GM12891 (cell line): ENCODE data around the gene CFC1B.
"Not testable (repeated sequence)": the region's sequence is repeated elsewhere in the genome, so short reads cannot be mapped to it uniquely, and the experiment has no call there.

ENCODE experiments used
- DNase-seq: peaks from one replicate; pipeline ENCODE4 v3.0.0; 2011; ENCODE audit warnings: low spot score; ENCODE audit not compliant: insufficient read length
- FAIRE-seq: peaks from 2 replicates; lab custom pipeline; 2011; peaks lifted over from hg19 to GRCh38; lab: Jason Lieb, UNC

The CFC1B gene

DNA sequence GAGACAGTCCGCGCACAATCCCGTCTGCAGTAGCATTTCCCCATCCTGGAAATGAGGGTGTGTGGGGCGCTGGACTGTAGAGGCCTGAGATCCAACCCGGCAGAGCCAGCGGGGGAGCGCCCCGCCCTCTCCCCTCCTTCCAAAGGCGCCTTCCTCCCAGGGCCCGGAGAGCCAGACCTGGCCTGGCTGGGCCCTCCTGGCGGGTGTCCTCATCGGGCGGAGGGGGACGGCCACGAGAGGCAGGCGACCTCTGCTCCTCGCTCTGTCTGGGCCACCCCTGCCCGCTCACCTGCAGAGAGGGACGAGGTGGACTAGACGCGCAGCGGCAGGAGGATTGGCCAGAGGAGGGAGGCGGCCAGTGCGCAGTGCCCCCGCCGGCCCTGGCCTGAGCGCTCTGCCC is 28.5 kb downstream of the CFC1B start:
- DNase-seq, FAIRE-seq: not testable (repeated sequence)

DNA sequence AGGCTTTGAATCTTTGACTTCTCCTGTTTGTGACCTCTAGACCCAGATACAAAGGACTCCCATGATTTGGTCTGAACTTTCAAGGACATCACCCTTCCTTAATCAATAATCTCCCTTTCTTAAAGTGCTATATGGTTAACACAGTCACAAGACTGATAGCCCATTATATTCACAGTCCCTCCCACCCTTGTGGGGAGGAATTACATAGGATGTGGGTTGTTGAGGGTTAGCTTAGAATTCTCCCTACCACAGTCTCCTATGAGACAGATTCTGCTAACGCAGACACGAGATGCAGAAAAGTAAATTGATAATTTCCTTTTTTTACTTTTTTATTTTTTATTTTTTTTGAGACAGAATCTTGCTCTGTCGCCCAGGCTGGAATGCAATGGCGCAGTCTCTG is 33.2 kb downstream of the CFC1B start:
- not testable (repeated sequence) for FAIRE-seq

DNA sequence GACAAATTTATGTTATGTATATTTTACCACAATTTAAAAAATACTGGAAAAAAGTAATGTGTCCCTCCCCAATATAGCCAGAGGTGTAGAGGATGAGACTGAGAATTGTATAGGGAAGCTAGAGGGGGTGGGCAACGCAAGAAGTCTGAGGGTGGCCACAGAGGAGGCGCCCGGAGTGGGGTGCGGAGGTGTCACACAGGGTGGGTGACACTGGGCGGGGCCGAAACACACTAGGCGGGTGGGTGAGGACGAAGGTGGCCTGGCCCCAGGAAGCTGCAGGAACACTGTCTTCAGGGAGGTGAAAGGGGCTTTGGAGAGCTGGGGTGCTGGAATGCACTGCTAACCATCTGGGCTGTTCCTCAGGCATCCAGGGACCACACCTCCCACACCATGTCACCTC is 35.4 kb downstream of the CFC1B start:
- not testable (repeated sequence) for FAIRE-seq, DNase-seq

More for the DNA sequence above, 33.2 kb downstream of the CFC1B start:
- DNase-seq, result not testable (repeated sequence)

DNA sequence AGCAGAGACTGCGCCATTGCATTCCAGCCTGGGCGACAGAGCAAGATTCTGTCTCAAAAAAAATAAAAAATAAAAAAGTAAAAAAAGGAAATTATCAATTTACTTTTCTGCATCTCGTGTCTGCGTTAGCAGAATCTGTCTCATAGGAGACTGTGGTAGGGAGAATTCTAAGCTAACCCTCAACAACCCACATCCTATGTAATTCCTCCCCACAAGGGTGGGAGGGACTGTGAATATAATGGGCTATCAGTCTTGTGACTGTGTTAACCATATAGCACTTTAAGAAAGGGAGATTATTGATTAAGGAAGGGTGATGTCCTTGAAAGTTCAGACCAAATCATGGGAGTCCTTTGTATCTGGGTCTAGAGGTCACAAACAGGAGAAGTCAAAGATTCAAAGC is 45.1 kb downstream of the CFC1B start:
- not testable (repeated sequence) for DNase-seq, FAIRE-seq

DNA sequence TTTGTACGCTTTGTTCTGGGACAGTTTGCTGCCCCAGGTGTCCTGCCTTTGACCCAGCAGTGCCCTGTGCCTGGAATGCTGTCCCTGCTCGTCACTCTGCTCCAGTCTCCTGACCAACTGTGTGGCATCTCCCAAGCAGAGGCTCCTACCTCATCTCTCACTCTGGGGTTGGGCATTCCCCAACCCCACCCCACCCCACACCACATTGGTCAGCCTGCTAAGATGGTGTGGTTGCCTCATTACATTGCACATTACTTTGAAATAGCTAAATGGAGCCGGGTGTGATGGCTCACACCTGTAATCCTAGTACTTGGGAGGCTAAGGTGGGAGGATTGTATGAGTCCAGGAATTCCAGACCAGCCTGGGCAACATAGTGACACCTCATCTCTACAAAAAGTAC is 50.9 kb downstream of the CFC1B start:
- FAIRE-seq, result peak; percentile 13
- DNase-seq, result not testable (repeated sequence)

DNA sequence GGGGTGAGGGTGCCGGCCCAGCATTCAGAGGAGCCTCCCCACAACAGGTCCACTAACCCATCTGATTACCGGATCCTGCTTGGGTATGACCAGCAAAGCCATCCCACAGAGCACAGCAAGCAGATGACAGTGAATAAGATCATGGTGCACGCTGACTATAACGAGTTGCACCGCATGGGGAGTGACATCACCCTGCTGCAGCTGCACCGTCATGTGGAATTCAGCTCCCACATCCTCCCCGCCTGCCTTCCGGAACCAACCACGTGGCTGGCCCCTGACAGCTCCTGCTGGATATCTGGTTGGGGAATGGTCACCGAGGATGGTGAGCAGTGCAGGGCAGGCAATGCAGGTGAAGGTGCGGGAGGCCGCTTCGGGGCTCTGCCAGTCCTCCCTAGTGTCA is 53.2 kb downstream of the CFC1B start:
- DNase-seq, FAIRE-seq: not testable (repeated sequence)

DNA sequence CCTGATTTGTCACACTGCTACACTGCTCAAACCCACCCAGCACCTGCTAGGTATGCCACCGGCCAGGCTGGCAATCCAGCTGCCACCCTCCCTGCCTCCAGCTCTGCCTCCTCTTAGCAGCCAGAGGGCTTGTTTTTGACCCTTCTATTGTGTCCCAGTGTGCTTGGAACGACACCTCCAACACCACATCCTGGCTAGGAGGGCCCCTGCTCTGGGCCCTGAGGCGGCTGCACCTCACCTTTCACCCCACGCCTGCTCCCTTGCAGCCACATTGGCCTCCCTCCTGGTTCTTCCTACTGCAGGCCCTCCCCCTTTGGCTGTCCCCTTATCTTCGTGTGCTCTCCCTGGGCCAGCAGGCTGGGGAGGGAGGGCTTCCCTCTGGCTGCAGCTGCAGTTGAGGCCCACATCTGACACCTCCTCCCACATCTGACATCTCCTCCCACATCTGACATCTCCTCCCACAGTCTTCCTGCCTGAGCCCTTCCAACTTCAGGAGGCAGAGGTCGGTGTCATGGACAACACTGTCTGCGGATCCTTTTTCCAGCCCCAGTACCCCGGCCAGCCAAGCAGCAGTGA is 55.3 kb downstream of the CFC1B start:
- DNase-seq, result not testable (repeated sequence)
- peak; percentile 9 for FAIRE-seq

DNA sequence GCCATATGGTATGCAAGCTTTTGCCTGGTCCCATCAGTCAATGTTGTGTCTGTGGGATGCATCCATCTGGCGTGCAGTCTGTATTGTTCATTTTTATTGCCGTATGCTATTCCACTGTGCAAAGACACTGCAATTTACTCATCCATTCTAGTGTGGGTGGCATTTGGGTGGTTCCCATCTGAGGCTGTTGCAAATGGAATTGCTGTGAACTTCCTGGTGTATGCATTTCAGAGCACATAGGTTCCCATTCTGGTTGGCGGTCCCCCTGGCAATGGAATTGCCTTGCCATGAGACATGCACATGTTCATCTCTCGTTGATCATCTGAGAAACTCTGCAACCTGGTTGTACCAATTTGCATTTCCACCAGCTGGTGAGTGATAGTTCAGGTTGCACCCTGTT is 56.5 kb downstream of the CFC1B start:
- DNase-seq, result not testable (repeated sequence)
- FAIRE-seq, result peak; percentile 67
